ENCODE results near the gene TMEM184B.
A peak's percentile ranks its signal among the peaks of the same experiment; 100 is the strongest.

Gene TMEM184B

DNA sequence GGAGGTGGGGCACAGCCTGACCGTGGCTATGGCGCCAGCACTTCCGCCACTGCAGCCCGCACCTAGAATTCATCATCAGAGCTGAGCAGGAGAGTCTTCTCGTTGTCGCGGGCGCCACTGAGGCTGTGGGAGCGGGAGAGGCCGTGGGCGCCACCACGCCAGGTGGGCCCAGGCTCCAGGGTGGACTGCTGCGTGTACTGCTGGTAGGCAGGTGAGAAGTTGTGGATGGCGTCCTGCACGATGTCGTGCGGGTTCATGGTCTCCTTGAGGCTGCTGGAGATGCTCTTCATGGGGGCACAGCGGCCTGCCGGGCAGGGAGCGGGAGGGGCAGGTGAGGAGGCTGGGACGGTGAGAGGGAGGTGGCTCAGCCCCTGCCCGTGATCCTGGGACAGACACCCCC is 51.4 kb downstream of the TMEM184B start:
- DNase-seq = no peak

DNA sequence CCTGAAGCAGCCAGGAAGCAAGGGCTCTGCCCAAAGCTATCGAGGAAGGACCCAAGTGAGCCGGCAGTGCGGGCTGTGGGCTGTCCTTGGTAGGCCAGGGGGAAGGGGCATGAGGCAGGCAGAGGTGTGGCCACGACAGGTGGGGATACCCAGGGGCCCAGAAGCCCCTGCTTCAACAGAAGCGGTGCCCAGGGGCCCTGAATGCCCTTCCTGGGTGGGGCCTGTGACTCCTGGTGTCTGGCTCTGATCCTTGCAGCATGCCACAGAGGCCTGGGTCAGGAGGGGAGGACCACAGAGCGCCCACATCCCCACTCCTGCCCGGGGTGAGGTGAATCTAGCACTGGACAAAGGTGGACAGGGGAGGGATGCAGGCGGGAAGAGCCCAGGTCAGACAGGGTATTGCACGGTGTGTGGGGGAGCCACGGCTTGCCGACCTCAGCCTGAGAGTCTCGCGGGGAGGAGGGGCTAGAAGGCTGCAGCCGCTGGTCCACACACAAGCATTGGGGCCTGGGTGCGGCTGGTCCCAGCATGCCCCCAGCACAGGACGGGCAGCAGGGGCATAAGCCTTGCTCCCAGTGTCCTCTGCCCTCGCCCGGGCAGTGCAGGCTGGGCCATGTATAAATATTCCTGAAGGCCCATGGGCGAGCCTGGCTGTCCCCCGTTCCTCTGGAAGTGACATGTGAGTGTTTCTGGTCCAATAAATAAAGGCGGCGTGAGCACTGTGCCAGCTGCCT is 52.0 kb downstream of the TMEM184B start:
- DNase-seq = no peak

DNA sequence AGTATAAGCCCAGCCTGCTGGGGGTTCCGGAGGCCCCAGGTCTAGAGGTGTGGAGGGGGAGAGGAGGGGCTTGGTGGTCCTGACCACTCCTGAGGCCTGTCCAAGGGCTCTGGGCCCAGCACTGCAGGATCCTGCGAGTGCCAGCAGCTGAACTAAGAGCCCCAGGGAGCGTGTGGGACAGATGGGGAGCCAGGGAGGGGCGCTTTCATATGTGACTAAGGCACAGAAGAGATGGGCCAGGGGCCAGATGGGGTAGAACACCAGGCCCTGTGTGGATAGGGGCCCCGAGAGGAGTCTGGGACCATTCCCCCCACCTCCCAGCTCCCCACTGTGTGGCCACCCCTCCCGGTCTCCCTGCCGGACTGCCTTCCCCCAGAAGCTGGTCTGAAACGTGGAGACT is 52.6 kb downstream of the TMEM184B start:
- no peak for DNase-seq

DNA sequence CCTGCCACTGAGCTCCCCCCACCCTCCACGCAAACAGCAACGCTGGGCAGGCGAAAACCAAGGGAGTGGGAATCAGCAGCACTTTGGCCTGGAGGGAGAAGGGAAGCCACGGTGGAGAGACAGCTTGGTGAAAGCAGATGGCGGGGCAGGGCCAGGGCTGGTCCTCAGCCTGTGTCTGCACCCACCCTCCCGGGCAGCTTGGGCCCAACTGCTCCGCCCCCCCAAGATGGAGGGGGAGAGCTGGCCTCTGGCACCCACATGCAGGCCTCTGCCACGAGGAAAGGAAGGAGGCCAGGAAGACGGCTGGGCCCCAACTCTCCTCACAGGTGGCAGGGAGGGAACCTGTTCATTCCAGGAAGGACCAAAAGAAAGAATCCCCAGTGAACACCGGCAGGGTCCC is 53.2 kb downstream of the TMEM184B start:
- no peak for DNase-seq

DNA sequence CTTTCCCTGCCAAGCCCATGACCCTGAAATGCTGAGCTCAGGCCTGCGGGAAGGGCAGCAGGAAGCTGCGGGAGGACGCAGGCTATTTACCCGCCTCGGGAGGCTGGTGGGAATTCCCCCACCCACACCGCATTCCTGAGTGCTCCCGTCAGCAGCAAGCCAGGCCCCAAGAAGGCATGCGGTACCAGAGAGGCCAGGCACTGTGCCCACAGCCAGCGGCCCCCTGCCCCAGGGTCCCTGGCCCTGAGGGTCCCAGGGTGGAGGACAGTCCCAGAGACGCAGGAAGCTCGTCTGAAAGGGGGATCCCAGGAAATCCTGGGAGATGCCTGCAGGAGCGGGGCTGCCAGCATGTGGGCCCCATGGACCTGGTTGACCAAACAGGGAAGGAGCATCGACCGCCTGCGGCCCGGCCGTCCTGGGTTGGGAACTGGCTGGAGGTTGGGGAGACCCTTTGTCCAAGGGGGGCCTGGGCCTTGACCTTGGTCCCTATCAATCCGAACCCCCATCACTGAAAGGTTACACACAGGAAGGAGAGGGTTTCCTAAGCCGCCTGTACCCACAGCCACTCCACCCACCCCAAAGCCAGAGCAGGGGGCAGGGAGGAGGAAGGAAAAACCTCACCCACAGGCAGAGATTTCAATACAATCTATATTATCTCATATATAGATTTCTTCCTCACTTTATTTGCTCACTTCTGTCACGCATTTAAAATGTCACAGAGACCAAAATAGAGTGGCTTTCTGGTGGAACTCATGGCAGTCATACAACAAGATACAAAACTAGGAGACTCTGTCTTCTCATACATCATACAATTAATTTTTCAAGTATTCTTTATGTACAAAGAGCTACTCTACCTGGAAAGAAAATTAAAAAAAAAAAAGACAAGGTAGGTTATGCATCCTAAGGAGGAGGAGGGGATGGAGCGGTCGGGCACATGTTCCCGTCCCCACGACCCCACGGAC is 53.9 kb downstream of the TMEM184B start:
- peak; percentile 63 for DNase-seq

DNA sequence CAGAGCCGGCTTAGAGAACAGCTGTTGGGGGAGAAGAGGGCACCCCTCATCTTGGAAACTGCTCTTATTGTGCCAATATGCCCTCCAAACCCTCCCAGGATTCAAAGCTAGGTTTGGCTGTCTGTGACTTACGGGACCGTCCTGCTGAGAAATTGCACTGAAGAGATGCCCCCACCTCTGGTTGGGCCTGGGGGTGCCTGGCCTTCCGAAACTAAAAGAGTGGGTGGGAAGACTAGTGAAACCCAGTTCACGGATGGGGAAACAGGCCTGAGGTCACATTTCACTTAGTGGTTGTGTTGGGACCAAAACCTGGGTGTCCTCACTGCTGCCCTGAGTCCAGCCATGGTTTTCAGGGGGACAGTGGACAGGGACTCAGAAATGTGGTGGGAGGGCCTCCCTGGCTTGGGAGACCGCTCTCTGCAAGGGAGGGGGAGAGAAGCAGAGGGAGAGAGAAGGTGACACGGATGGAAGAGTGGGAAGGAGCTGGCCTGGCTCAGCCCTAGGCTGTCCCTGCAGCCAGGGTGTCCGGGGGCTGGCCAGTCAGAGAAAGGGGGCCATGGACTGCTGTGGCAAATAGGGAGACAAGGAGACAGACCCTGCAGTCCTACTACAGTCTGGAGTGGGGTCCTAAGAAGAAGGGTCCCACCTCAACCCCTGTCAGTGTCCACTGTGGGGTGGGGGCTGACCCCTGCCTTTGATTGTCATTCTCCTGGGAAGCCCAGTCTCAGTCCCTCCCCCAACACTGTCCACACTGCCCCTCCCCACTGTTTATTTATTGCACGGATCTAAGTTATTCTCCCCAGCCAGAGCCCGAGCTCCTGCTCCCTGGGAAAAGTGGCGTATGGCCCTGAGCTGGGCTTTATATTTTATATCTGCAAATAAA is 57.4 kb downstream of the TMEM184B start:
- DNase-seq = no peak

DNA sequence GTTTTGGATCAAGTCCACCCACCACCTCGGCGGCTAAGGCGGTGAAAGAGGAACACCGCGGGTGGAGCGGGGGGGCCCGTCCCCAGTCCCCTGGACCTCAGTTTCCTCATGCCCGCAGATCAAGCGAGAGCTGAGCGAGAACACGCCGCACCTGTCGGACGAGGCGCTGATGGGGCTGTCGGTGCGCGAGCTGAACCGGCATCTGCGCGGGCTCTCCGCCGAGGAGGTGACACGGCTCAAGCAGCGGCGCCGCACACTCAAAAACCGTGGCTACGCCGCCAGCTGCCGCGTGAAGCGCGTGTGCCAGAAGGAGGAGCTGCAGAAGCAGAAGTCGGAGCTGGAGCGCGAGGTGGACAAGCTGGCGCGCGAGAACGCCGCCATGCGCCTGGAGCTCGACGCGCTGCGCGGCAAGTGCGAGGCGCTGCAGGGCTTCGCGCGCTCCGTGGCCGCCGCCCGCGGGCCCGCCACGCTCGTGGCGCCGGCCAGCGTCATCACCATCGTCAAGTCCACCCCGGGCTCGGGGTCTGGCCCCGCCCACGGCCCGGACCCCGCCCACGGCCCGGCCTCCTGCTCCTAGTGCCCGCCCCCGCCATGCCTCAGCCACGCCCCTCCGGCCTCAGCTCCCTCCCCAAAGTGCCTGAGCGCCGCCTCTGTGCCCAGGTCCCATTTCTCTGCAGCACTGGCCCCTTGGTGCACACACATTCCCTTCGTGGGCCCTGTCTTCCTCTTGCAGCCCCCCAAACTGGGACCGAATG is 58.3 kb downstream of the TMEM184B start:
- DNase-seq = peak; percentile 75

DNA sequence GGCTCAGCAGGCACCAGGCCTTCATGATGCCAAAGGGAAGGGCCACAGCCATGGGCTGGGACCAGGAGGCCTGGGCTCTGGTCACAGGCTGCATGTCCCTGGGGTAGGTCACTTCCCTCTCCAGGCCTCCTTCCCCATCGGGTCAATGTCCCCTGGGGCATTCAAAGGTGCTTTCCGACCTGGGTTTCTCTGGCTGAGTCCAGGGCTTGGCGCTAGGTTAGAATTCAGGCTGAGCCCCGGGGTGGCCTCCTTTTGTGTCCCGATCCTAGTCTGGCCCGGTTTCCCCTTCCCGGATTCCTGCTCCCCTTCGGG is 58.9 kb downstream of the TMEM184B start:
- DNase-seq = no peak

DNA sequence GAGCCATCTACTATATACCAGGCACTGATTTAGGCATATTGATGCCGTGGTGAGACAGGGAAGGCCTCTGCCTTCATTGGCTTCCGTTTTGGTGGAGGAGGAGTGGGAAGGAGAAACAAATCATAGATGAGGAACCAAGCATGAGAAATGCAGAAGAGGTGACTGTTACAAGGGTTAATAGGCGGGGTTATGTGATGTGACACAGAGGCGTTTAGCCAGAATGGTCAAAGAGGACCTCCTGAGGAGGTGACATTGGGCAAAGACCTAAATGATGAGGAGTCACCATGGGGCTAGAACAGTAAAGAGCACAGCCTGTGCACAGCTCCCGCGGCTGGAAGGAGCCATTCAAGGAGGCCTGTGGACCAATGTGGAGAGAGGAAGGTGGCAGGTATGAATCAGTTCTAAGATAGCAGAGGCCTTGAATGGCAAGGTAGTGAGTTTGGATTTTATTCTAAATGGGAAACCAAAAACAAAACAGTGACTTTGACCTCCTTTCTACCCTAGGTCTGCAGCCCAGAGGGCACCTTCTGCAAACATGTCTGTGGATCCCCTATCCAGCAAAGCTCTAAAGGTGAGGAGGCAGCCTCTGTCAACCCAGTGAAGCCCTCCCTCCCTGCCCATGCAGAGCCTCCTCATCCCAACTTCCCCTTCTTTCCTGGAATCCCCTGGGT is 59.4 kb downstream of the TMEM184B start:
- no peak for DNase-seq

DNA sequence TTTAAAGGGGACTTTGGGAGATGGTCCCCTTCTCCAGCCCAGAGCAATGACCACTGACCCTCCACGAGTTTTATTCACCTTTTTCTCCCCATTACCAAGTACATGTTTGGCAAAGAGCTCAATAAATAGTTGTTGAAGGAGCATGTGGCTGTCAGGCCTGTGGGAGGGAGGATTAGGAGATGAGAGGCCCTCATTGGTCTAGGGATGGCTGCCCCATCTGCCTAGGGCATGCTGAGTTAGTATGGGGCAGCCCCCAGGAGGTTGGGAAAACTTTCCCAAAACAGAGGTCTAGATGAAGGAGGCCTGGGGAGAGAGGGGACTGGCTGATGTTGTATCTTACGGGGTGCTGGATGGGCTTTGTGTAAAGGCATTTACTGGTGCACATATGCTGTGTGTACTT is 60.4 kb downstream of the TMEM184B start:
- DNase-seq = no peak

DNA sequence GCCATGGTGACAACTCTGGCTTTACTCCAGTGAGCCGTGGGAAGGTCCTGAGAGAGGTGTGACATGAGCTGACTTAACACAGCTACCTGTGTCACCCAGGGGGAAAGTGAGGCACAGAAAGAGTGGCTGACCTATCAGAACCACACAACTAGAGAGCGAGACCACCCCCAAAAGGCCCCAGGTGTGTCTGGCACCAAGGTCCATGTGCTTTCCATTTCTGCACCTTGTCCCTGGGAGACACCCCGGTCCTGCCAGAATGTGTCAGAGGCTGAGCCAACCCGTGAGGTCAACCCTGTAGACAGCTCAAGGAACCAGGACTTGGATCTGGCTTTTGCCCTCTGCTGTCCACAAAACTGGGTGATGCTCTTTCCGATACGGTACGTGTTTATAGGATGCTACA is 61.3 kb downstream of the TMEM184B start:
- no peak for DNase-seq

DNA sequence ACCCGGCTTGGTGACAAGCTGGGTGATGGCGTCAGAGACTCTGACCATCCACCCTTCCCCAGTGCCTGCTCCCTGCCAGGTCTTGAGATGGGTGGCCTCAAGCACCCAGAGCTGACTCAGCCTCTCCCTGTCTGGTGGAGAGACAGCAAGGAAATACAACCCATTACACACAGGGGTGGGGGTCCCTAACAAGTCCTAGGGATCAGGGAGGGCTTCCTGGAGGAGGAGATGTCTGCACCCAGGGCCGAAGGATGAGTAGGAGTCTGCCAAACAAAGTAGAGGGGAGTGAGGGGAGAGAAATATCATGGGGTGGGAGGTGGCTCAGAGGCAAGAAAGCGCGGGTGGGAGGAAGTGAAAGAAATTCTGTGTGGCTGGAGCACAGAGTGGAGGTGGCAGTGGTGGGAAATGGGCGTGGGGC is 64.2 kb downstream of the TMEM184B start:
- no peak for DNase-seq

DNA sequence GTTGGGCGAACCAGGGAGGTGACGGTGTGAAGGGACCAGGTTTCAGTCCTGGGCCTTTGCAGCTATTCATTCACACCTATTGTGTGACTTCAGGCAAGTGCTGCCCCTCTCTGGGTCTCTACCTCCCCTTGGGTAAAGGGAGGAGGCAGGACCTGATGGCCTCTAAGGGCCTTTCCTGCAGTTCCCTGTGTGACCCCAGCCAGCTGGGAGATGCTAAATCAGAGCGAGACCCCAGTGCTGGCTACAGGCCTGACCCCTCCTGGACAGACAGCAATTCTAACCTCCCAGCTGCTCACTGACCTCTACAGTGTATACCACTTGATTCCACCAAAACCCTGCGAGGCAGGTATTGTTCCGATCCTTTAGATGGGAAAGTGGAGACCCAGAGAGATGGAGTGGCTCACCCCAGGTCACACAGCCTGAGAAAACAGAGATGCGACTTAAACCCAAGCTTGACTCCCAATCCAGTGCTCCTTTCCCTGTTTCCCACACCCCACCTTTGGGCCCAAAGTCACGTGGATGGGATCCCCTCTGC is 64.8 kb downstream of the TMEM184B start:
- DNase-seq = no peak

DNA sequence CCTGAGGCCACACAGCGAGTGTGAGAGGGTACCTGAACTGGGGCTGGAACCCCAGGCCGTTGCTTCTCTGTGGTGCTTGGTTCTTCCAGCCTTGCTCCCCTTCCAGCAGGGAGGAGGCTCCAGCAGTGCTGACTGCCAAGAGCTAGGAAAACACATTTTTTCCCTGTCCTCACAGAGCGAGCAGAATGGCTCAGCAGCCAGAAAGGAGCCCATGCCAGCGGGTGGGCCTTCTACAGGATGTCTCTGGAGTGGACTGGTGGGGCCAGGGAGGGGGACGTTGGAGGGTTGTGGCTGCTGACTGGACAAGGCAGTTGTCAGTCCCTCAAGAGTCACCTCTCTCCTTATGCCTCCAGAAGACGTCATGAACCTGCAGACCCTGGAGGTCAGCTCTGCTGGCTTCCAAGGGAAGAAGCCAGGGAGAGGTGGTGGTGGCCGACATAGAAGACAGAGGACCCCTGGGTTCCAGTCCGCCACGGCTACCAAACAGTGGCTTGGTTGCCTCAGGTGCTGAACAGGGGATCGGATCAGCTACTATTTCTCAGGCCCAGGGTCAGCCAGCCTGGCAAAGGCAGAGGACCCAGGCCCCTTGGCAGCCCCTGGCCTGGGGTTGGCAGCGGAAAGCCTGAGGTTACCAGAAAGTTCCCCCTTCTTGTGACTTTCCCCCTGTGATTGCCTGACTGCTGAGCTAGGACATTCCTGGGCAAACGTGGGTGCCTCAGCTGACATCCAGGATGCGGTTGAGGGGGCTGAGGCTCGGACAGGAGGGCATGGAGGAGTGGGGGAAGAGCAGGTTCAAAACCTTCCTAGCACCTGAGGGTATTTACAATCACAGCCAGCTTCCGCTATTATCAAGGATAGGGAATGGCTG is 67.3 kb downstream of the TMEM184B start:
- DNase-seq = no peak

DNA sequence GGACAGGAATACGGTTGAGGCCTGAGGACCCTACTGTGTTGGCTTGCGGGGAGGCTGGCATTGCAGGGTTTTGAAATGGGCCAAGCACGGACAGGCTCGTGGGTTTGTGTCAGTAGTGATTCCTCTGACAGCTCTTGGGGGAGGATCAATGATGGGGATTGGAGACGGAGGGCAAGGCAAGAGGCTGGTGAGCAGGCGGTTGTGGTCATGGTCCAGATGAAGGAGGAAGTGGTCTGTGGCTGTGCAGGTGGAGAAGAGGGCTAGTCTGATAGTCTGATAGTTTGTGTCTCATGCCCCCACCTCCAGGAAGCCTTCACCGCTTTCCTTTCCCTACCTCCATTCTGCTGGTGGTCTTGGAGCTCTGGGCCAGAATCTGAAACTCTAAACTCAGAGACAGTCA is 68.0 kb downstream of the TMEM184B start:
- no peak for DNase-seq

DNA sequence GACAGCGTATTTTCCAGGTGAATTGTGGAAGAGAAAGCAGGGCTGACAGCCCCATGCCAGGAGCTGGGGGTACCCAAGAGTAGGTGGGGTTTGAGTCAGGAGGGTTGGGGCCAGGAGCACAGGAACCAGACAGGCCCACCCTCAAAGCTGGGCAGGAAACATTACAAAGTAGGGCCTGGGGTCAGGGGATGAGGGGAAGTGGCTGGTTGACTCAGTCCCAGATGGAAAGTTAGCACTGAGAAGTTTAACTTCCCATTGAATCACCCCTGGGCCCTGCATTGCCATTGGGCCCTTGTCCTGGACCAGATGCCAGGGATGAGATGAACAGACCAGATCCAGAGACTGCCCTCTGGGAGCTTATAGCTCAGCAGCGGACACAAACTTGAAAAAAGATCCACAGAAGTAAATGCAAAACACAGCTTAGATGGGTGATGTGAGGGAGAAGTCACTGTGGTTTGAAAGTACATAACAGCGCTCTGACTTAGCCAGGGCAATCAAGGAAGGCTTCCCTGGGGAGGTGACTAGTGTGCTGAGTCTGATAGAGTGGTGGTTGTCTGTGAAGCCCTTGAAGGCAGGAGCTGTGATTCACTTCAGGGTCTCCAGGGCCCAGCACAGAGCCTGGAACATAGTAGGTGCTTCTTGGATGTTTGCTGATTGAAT is 68.8 kb downstream of the TMEM184B start:
- DNase-seq = no peak

DNA sequence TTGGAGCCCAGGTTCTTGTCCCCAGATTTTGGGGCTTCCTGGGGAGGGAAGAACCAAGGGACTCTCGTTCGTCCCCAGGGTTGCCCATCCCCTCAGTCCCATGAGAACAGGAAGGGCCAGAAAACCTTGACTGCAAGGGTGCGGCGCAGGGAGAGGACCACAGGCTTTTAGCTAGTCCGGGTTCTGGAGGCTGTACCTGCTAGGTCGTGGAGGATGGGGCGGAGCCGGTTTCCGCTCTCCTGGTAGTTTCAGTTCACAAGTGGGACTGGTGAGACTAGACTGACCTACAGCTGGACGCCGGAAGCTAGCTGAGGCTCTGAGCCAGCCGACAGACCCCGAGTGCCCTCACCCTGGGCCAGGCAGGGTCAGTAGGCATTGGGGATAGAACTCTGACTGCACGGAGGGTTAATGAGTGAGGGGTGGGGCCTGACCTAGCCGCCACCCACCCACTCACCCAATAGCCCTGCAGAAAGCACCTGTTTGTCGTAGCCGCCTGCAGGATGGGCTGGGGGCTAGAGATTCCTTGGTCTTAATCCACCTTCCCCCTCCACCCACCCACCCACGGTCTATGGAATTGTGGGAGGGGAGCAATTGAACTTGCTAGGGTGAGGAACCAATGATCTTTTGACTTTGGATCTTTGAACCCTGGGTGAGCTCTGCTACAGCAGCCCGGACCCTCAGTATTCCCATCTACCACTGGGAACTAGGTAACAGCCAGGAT is 69.6 kb downstream of the TMEM184B start:
- DNase-seq = peak; percentile 47

DNA sequence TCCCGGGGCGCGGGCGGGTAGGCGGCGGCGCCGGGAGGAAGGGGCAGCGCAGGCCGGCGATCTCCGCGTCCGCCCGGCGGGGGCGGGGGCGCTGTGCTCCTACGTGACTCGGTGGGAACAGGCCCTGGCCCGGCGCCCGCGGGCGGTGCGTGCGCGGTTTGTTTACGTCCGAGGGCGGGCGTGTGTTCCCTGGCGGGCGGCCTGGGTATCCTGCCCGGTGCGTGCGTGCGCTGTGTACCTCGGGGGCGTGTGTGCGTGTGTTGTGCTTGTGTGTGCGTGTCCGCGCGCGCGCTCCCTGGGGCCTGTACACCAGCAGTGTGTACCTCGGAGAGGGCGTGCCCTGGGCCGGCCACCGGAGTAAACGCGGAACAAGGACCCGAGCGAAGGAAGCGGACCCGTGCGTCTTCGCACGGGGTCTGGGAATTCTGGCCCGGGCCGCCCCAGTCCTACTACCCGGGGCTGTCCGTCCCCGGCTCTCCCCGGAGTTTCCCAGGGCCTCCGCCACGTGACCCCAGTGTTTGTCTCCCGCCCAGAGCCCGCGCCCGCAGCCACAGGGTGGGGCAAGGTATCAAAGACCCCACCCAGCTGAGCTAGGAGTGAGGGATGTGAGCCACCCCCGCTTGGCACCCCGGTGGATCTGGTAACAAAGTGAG is 70.2 kb downstream of the TMEM184B start:
- peak; percentile 73 for DNase-seq
